Measurements from ENCODE around the gene RERE.

The RERE gene

DNA sequence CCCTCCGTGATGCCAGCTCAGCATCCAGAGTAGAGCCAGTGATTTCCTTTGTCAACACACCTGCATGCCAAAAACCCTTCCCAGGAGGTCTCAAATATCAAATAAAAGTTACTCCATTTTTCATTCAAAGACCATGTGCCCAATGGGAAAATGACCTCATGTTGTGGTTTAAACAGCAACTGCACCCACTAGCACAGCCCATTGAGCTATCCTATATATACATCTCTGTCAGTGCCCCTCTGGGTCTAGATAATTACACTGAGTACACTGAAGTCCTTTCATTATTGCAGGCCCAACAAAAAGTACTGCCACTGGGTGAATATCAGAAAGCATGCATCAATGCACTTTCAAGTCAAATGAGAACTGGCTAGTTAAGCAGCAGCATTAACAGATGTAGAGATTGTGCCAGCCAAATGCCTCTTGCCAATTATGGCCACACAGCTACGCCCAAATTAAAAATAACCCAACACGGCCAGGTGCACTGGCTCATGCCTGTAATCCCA is 381.8 kb downstream of the RERE start:
- no peak for DNase-seq

DNA sequence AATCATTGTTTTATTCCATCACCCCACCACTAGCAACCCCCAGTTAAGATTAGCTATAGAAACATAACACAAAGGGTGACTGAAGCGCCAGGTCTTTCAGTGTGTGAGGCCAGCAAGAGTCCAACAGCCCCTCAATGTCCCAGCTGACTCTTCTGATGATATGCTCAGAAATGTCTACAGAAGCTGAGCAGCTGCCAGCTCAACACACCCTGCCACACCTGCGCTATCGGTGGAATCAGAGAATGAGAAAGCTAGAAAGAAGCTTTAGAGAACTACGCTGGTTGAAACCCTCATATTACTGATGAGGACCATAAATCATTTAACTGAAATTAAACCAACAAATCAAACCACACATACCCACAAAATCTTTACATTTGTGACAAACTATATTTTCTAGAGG is 383.3 kb downstream of the RERE start:
- DNase-seq = no peak

DNA sequence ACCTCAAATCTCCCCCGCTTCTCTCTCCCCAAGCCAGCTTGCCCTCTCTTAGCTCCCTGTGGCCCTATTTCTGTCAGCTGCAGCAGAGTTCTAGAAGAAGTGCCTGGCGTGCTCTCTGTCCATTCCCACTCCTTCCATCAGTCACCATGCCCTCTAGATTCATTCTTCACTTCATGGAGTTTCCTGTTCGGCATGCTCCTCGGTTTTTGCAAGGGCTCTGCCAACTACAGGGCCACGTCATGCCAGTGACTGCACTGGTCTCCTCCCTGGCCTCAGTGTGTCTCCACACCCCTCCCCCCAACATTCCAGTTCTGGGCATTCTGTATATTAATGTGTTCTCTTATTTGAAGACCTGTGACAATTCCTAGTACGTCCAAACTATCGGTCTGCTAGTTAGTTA is 385.7 kb downstream of the RERE start:
- no peak for DNase-seq

GRCh38 chr1:8431019-8431418 is 386.4 kb downstream of the RERE start:
- DNase-seq = peak; percentile 35

DNA sequence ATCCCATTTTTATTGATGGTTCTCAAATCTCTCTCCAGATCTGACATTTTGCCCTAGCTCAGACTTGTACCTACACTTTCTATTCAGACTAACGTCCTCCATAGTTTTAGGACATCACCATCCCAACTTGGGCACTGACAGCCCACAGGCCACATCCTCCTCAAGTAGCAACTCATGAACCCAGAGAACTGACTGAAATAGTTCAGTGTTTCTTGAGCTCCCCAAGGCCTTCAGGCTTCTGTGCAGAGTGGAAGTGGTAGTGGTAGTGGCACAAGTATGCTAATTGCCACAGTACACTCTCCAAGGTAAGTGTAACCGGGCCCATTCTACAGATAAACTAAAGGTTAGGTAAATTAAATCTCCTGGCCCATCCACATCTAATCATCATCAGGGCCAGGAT is 387.0 kb downstream of the RERE start:
- no peak for DNase-seq

GRCh38 chr1:8429549-8430110 is 387.8 kb downstream of the RERE start:
- no peak for DNase-seq

- DNase-seq = no peak
Observed at GRCh38 chr1:8428441-8428840, 389.0 kb downstream of the RERE start.

DNA sequence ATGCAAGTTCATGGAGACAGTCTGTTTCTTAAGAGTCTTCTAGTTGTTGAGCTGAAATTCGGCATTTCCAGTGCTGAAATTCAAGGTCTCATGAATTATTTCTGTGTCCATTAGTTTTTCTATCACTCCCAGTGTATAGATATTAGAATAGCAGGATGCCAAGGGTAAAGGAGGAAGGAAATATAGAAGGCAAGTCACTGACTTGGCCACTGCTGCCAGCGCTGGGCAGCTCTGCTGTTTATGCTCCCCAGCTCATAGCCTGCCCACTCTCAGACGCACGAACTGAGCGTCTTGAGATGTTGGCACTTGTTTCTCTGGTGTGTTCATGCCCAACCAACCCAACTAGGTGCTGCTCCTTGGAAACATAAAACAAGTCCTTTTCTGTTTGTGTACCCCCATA is 389.5 kb downstream of the RERE start:
- DNase-seq = no peak

DNA sequence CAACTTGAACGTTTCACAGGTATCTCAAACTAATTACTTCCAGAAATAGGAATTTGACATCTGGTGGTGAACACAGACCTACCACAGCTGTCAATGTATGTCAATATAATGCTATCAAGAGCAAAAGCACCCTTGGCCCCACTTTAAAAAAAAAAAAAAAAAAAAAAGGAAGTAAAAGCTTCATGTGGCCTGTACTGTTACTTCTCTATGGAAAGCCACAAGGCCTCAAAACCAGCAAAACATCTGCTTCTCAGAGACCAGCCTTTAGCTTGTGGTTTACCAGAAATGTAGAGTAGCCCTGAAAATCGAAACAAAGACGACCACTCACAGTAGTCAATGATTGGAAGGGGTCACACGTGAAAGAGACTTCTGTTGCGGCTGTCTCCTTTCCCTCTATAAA is 389.9 kb downstream of the RERE start:
- no peak for DNase-seq

- DNase-seq = no peak
Observed at GRCh38 chr1:8426996-8427395, 390.4 kb downstream of the RERE start.

DNA sequence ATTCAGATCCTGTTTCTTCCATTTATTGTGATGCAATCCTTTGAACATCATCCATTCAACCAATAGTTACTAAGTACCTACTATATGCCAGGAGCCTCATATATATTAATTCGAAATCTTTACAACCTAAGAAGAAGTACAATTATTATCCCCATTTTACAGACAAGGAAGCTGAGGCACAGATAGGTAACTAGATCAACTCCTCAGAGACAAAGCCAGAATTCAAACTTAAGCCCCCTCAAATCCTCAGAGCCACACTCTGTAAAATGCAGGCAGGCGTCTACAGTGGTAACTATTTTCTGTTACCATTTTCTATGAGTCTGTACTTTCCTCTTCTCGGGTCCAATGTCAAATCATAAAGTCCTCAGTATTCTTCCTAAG is 391.7 kb downstream of the RERE start:
- no peak for DNase-seq

DNA sequence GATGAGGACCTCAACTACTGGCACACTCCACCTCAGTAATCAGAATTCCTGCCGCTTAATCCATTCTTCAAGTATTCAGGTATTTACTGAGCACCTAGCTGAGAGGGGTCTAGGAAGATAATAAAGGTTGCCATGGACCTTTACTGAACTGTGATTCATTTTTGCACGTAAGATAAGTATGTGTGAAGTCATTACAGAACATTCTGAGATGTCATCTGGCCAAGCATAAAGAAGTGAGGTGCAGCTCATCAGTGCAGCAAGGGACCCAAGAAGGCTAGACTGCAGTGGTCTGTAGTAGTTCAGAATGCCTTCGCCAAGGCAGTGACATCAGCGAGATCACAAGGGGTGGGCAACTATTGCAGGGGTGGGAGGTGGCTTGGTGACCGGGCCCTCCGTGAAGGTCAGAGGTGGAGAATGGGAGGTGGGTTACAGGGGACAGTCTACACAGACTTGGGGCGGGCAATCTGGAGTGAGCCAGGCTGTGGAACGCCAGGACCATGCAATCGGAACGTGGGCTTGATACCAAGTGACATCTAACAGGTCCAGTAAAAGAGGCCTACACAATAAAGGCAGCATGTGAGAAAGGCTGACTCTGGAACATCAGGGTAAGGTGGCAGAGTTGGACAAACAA is 392.2 kb downstream of the RERE start:
- DNase-seq = no peak

DNA sequence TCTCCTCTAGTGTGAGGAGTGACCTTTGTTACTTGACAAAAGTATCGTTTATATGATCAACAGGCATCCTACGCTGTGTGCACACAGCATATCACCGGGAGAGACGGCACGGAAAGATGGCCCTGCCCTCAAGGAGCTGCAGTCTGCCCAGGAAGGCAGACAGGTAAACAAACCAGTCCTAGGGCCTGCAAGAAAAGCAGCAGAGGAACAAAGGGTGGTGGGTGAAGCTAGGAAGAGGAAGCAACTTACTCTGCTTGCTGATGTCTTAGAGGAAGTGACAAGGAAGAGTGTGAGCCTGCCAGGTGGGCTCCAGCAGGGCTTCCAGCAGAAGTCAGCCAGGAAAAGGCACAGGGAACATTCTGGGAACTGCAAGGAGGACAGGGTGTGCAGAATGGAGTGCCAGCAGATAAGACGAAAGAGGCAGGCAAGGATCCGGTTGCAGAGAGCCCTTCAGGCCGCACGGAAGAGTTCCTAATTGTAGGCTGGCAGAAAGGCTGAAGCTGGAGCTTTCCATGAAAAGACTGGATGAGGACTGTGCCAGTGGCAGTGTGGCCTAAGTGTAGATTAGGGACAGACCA is 392.8 kb downstream of the RERE start:
- DNase-seq = no peak

DNA sequence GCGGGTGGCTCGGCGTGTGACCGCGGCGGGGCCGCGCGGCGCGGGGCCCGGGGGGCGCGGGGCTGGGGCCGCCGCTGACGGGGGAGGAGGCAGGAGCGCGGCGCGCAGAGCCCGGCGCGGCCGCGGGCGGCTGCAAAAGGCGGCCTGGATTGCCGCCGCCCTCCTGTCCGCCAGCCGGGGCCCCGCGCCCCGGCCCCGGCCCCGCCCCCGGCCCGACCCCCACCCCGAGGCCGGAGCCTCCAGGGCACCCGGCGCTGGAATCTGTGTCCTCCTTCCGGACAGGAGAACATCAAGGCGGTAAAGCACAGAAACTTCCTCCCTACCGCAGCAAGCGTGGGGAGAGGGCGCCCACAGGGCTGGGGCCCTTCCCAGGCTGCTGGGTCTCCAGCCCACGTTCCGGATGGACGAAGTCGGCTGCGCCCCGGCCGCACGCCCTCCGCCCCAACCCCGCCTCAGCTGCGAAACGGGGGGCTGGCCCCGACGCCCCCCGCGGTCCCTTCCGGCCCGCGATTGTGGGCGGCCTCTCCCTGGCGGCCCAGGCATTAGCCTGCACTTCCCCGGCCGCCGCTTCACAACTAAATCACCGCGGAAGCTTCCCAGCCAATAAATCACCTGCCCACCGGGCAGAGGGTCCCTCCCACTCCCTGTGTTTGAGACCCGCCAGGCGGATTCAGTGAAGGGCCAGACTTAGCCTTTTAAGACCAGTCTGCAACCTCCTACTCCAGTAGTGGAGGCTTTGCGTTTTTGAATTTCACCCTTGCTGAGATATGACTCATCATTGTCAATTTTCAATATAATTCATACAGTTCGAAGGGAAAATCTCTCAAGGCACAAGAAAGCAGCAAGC is 393.5 kb downstream of the RERE start:
- peak; percentile 35 for DNase-seq

GRCh38 chr1:8423269-8423691 is 394.2 kb downstream of the RERE start:
- DNase-seq = peak; percentile 37

DNA sequence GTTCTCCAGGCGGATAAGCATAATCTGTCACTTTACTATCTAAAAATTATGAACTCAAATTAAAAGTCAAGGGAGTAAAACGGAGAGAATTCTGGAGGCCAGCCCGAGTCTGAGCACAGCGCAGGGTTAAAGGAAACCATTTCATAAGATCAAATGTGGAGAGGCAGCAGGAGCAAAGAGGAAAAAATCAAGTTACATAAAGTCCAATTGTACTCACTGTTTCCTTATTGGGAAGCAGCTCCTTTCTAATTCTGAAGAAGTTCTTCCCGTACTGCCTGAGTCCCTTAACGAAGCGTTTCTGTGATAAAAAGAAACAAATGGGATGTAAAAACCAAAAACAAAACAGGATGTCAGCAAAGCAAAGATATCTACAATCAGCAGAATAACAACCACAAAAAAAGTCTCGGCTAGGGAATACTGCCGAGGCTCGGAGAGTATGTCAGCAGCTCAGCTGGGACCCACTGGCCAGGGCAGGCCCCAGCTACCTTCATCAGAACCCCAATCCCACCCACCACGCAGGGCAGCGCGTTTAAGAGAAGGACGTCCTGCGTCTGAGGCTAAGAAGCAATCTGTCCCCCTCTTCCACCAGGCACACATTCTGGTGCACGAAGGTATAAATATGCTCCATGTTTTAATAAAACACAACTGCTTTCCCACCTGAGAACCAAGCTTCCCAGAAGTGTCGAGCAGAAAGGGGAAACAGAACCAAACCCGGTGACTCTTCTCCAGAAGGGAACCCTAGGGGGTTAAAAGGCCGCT is 394.8 kb downstream of the RERE start:
- DNase-seq = no peak

DNA sequence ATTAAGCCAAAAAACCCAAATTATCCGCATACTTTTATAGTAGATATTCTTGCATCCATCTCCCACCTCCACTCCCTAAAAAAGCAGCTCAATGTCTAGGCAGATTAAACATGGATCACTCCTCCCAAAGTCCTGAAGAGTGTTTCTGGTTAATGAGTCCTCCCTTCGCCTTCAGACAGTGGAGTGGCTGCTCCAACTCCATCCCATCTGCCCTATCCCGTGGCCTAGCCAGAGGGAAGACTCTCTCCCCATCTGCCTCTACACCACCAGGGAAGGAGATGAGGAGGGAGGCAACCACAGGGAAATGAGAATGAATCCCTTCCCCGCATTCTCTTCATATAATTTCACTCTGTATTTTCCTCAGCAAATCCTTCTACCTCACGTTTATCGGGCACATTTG is 395.7 kb downstream of the RERE start:
- no peak for DNase-seq

GRCh38 chr1:8420318-8420717 is 397.1 kb downstream of the RERE start:
- DNase-seq = no peak

DNA sequence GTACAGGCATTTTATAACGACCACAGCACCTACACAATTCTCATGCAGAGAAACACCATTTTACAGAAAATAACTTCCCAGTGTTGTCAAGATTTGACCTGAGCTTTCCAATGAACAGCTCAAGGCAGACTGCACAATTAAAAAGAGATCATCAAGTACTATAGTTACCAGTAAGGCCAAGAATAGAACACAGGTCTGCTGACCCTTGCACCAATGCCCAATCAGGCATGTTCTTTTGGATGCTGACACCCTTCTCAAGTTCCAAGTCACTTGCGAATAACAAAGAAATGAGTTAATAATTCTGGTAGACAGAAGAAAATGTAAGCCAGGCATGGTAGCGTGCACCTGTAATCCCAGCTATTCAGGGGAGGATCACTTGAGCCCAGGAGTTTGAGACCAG is 397.6 kb downstream of the RERE start:
- no peak for DNase-seq

DNA sequence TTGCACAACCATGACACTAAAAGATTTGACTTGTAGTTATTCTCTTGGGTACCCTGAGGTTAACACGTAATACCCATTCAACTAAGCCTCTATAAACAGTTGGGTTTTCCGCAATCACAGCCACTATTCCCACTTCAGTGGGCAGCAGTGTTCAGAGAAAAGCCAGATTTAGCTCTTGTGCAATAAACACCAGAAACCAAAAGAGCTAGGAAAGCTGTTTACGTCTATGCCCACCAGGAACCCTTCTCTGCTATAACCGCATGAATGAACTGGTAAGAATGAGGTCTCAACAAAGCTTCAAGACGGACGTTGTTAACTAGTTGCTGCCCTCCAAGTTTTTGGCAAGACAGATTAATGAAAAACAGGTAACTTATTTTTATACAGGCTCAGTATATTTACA is 398.3 kb downstream of the RERE start:
- no peak for DNase-seq

- DNase-seq = no peak
Observed at GRCh38 chr1:8418301-8418700, 399.1 kb downstream of the RERE start.

GRCh38 chr1:8417625-8418024 is 399.8 kb downstream of the RERE start:
- DNase-seq = no peak

GRCh38 chr1:8416881-8417280 is 400.6 kb downstream of the RERE start:
- no peak for DNase-seq
